Measurements from ENCODE around the gene LRMDA.

DNA sequence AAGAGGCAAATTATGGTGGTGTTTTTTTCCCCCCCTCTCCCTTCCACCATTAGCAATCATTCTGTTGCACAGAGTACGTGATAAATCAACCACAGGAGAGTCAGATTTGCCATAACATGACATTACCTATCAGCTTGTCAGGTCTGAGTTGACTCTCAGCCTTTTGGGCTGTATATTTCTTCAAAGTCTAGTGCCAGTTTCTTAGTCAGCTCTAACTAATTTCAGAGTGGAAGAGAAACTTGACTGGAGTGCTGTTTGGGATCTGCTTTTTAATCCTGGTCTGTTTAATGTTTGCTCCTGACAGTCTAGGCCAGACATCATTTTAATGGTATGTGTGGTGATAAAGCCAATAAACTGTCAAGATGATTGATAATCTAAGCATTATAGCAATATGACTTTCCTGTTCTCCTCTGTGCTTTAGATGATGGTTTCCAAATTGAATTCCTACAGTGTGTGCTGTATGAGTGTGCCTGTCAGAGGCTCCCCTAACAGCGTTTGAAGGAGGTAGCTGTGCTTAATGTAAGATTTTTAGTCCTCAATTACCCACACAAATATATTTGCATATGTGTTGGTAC lies 76.9 kb downstream of the LRMDA start:
- no peak for TF ChIP-seq EZH2 (IDR thresholded peaks at IDR 0.05; ENCODE audit: low read length)
- no peak for TF ChIP-seq CTCF (optimal IDR thresholded peaks at IDR 0.05 in 1 of 3, IDR thresholded peaks at IDR 0.05 in 1 of 3, conservative IDR thresholded peaks at IDR 0.05 in 1 of 3; ENCODE audit: extremely low read depth in 1 of 3, insufficient read depth in 2 of 3, low read length in 3 of 3)

Data from keratinocyte (primary cell).